D341Med (cell line): Measurements from ENCODE around the gene UBE2R2.
"Not testable (repeated sequence)": the region's sequence is repeated elsewhere in the genome, so short reads cannot be mapped to it uniquely, and the experiment has no call there.

Source experiments
- DNase-seq: peaks from one replicate; pipeline ENCODE4 v3.0.0; 2012; ENCODE audit warnings: low spot score

The UBE2R2 gene

GRCh38 chr9:33816327-33817252 is at the start of gene UBE2R2:
TSS of gene UBE2R2 (plus strand) at chr9:33817160. CDS start at chr9:33817758, 598 bp downstream.
- DNase-seq, result peak; percentile 99

- not testable (repeated sequence) for DNase-seq
Measured at GRCh38 chr9:33770156-33770880, 46.6 kb upstream of the UBE2R2 start.

GRCh38 chr9:33773135-33773534 is 43.8 kb upstream of the UBE2R2 start:
- DNase-seq, result not testable (repeated sequence)

- DNase-seq, result not testable (repeated sequence)
Measured at GRCh38 chr9:33774074-33774659, 42.8 kb upstream of the UBE2R2 start.

GRCh38 chr9:33776578-33776977 is 40.4 kb upstream of the UBE2R2 start:
- DNase-seq, result no peak

GRCh38 chr9:33778700-33779351 is 38.1 kb upstream of the UBE2R2 start:
- DNase-seq, result peak; percentile 72

GRCh38 chr9:33780276-33780675 is 36.7 kb upstream of the UBE2R2 start:
- DNase-seq, result no peak

GRCh38 chr9:33781736-33782135 is 35.2 kb upstream of the UBE2R2 start:
- no peak for DNase-seq

- no peak for DNase-seq
Measured at GRCh38 chr9:33782395-33783152, 34.4 kb upstream of the UBE2R2 start.

GRCh38 chr9:33785914-33786313 is 31.0 kb upstream of the UBE2R2 start:
- DNase-seq, result no peak

- DNase-seq, result no peak
Measured at GRCh38 chr9:33786681-33787080, 30.3 kb upstream of the UBE2R2 start.

GRCh38 chr9:33787839-33788238 is 29.1 kb upstream of the UBE2R2 start:
- no peak for DNase-seq

GRCh38 chr9:33789429-33789828 is 27.5 kb upstream of the UBE2R2 start:
- not testable (repeated sequence) for DNase-seq

GRCh38 chr9:33791117-33791516 is 25.8 kb upstream of the UBE2R2 start:
- no peak for DNase-seq

- DNase-seq, result not testable (repeated sequence)
Measured at GRCh38 chr9:33793496-33793895, 23.5 kb upstream of the UBE2R2 start.

GRCh38 chr9:33794560-33794959 is 22.4 kb upstream of the UBE2R2 start:
- no peak for DNase-seq

- DNase-seq, result no peak
Measured at GRCh38 chr9:33795281-33795680, 21.7 kb upstream of the UBE2R2 start, which contains the start of gene PRSS3. TSS of gene PRSS3 (plus strand) at chr9:33795561. CDS start at chr9:33795574, 13 bp downstream.

- no peak for DNase-seq
Measured at GRCh38 chr9:33795819-33796218, 21.1 kb upstream of the UBE2R2 start.

- not testable (repeated sequence) for DNase-seq
Measured at GRCh38 chr9:33796679-33797078, 20.3 kb upstream of the UBE2R2 start.

GRCh38 chr9:33797837-33798236 is 19.1 kb upstream of the UBE2R2 start:
- no peak for DNase-seq

GRCh38 chr9:33798545-33798944 is 18.4 kb upstream of the UBE2R2 start:
- no peak for DNase-seq
